ENCODE results near the gene ARHGAP22. TPM values are rescaled to one million over a fixed set of nuclear protein-coding genes. Genes with fewer than 3 reads are reported as not detected.

Gene ARHGAP22
- total RNA-seq, 1 donor from 2014 or later = 6.2 TPM

GRCh38 chr10:48626986-48627731 is 22.3 kb upstream of the ARHGAP22 start:
- Histone ChIP-seq H2AFZ (ENCODE audit: low read depth, low read length) (no peak overlapping the region), H3K27ac (ENCODE audit: low read depth, low read length) (no peak overlapping the region), H4K20me1 (ENCODE audit: insufficient read depth, low read length) (no peaks in the 10 kb centered on the region), H3K4me1 (ENCODE audit: insufficient read depth, low read length) (peaks cover 17% of the 10 kb centered on the region), H3K79me2 (ENCODE audit: insufficient read depth, low read length) (no peaks in the 10 kb centered on the region), H3K9me3 (ENCODE audit: insufficient read depth, low read depth, low read length) (no peaks in the 10 kb centered on the region), H3K36me3 (ENCODE audit: insufficient read depth, low read length) (no peaks in the 10 kb centered on the region), H3K27me3 (ENCODE audit: insufficient read depth, low read length) (no peaks in the 10 kb centered on the region), H3K9ac (ENCODE audit: low read length) (no peak overlapping the region), H3K4me3 (ENCODE audit: insufficient read depth, low read depth, low read length) (no peak overlapping the region), H3K4me2 (ENCODE audit: low read length) (no peak overlapping the region)
- Mint-ChIP-seq H3K27me3 (ENCODE audit: low read depth, unreplicated experiment) (peaks cover 23% of the 10 kb centered on the region), H3K27ac (ENCODE audit: unreplicated experiment) (no peak overlapping the region), H3K4me1 (ENCODE audit: low read depth, unreplicated experiment) (no peaks in the 10 kb centered on the region), H3K9me3 (ENCODE audit: unreplicated experiment) (peaks cover 4% of the 10 kb centered on the region), H3K4me3 (ENCODE audit: unreplicated experiment) (no peak overlapping the region), H3K36me3 (ENCODE audit: low read depth, unreplicated experiment) (no peaks in the 10 kb centered on the region)
- no peak for DNase-seq (ENCODE audit: low read depth)
- no peak for FAIRE-seq
- TF ChIP-seq, protein P1, sequence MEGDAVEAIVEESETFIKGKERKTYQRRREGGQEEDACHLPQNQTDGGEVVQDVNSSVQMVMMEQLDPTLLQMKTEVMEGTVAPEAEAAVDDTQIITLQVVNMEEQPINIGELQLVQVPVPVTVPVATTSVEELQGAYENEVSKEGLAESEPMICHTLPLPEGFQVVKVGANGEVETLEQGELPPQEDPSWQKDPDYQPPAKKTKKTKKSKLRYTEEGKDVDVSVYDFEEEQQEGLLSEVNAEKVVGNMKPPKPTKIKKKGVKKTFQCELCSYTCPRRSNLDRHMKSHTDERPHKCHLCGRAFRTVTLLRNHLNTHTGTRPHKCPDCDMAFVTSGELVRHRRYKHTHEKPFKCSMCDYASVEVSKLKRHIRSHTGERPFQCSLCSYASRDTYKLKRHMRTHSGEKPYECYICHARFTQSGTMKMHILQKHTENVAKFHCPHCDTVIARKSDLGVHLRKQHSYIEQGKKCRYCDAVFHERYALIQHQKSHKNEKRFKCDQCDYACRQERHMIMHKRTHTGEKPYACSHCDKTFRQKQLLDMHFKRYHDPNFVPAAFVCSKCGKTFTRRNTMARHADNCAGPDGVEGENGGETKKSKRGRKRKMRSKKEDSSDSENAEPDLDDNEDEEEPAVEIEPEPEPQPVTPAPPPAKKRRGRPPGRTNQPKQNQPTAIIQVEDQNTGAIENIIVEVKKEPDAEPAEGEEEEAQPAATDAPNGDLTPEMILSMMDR (IDR thresholded peaks at IDR 0.05; ENCODE audit: insufficient read depth, low read depth, low read length) = no peak
- no peak for TF ChIP-seq EZH2 (IDR thresholded peaks at IDR 0.05; ENCODE audit: insufficient read depth, low read length)

DNA sequence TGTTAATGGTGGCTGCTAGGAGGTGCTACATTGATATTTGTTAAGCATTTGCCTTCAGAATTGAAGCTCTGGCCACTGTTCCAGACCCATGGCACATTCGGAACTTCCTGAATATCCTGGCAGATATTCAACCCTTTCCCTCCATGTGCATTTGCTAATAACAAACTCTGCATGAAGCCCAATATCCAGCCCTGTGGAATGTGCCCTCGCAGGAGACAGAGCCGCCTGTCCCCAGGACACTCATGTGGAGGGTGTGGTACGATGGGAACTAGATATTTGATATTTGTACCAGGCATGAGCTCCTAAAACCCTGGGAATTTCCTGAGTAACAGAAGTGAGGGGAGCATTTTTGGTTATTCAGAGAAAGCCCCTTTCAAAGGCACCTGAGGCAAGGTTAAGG is 21.6 kb upstream of the ARHGAP22 start:
- Histone ChIP-seq H3K36me3 (ENCODE audit: insufficient read depth, low read length) (no peaks in the 10 kb centered on the region), H3K79me2 (ENCODE audit: insufficient read depth, low read length) (no peaks in the 10 kb centered on the region), H3K9me3 (ENCODE audit: insufficient read depth, low read depth, low read length) (no peaks in the 10 kb centered on the region), H3K4me1 (ENCODE audit: insufficient read depth, low read length) (peaks cover 17% of the 10 kb centered on the region), H3K27ac (ENCODE audit: low read depth, low read length) (no peak overlapping the region), H3K9ac (ENCODE audit: low read length) (no peak overlapping the region), H3K4me2 (ENCODE audit: low read length) (no peak overlapping the region), H2AFZ (ENCODE audit: low read depth, low read length) (no peak overlapping the region), H3K27me3 (ENCODE audit: insufficient read depth, low read length) (no peaks in the 10 kb centered on the region), H4K20me1 (ENCODE audit: insufficient read depth, low read length) (no peaks in the 10 kb centered on the region), H3K4me3 (ENCODE audit: insufficient read depth, low read depth, low read length) (no peak overlapping the region)
- DNase-seq (ENCODE audit: low read depth) (no peak), FAIRE-seq (no peak)
- TF ChIP-seq, protein P1 (IDR thresholded peaks at IDR 0.05; ENCODE audit: insufficient read depth, low read depth, low read length) = no peak
- no peak for TF ChIP-seq EZH2 (IDR thresholded peaks at IDR 0.05; ENCODE audit: insufficient read depth, low read length)
- peaks cover 23% of the 10 kb centered on the region for H3K27me3 Mint-ChIP-seq (ENCODE audit: low read depth, unreplicated experiment)
- H3K36me3 Mint-ChIP-seq (ENCODE audit: low read depth, unreplicated experiment) = no peaks in the 10 kb centered on the region
- peaks cover 4% of the 10 kb centered on the region for H3K9me3 Mint-ChIP-seq (ENCODE audit: unreplicated experiment)
- no peaks in the 10 kb centered on the region for H3K4me1 Mint-ChIP-seq (ENCODE audit: low read depth, unreplicated experiment)
- no peak overlapping the region for H3K4me3 Mint-ChIP-seq (ENCODE audit: unreplicated experiment)
- H3K27ac Mint-ChIP-seq (ENCODE audit: unreplicated experiment) = no peak overlapping the region

DNA sequence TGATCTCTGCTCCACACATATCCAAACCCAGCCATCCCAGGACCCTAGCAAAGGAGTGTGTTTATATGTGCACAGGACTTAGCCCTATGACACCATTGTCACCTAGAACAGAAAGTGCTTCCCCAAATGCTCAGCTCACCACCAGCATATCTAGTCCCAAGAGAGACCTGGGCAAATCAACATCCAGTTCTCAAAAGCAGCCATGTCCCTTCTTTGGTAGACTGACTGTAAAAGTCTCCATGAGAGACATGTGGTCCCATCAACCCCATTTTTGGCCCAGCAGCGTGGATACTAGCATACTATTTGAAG is 20.9 kb upstream of the ARHGAP22 start:
- FAIRE-seq (no peak), DNase-seq (ENCODE audit: low read depth) (no peak)
- Mint-ChIP-seq H3K27ac (ENCODE audit: unreplicated experiment) (no peak overlapping the region), H3K9me3 (ENCODE audit: unreplicated experiment) (peaks cover 4% of the 10 kb centered on the region), H3K4me1 (ENCODE audit: low read depth, unreplicated experiment) (no peaks in the 10 kb centered on the region), H3K4me3 (ENCODE audit: unreplicated experiment) (no peak overlapping the region), H3K27me3 (ENCODE audit: low read depth, unreplicated experiment) (peaks cover 23% of the 10 kb centered on the region), H3K36me3 (ENCODE audit: low read depth, unreplicated experiment) (no peaks in the 10 kb centered on the region)
- no peak overlapping the region for H3K4me2 ChIP-seq (ENCODE audit: low read length)
- no peaks in the 10 kb centered on the region for H4K20me1 ChIP-seq (ENCODE audit: insufficient read depth, low read length)
- no peaks in the 10 kb centered on the region for H3K9me3 ChIP-seq (ENCODE audit: insufficient read depth, low read depth, low read length)
- no peaks in the 10 kb centered on the region for H3K79me2 ChIP-seq (ENCODE audit: insufficient read depth, low read length)
- H3K9ac ChIP-seq (ENCODE audit: low read length) = no peak overlapping the region
- H3K4me1 ChIP-seq (ENCODE audit: insufficient read depth, low read length) = peaks cover 17% of the 10 kb centered on the region
- no peak overlapping the region for H2AFZ ChIP-seq (ENCODE audit: low read depth, low read length)
- H3K27me3 ChIP-seq (ENCODE audit: insufficient read depth, low read length) = no peaks in the 10 kb centered on the region
- no peaks in the 10 kb centered on the region for H3K36me3 ChIP-seq (ENCODE audit: insufficient read depth, low read length)
- H3K4me3 ChIP-seq (ENCODE audit: insufficient read depth, low read depth, low read length) = no peak overlapping the region
- TF ChIP-seq, protein P1 (IDR thresholded peaks at IDR 0.05; ENCODE audit: insufficient read depth, low read depth, low read length) = no peak
- no peak for TF ChIP-seq EZH2 (IDR thresholded peaks at IDR 0.05; ENCODE audit: insufficient read depth, low read length)
- H3K27ac ChIP-seq (ENCODE audit: low read depth, low read length) = no peak overlapping the region

All from astrocyte (in vitro differentiated cells and primary cell).